HG03139 (cell line): ENCODE results near the gene HBG2.

Source experiments
- ATAC-seq: cut with Tn5 transposase; IDR thresholded peaks from one replicate; pipeline ENCODE4 v1.9.1; 2021; ENCODE audit not compliant: unreplicated experiment

HBG2 gene

GRCh38 chr11:5231111-5231510 is 23.5 kb downstream of the HBG2 start:
- no peak for ATAC-seq

GRCh38 chr11:5230266-5230665 is 24.3 kb downstream of the HBG2 start:
- ATAC-seq: no peak

- ATAC-seq: no peak
Measured at GRCh38 chr11:5229796-5230195, 24.8 kb downstream of the HBG2 start.

- ATAC-seq: no peak
Measured at GRCh38 chr11:5229356-5229755, 25.2 kb downstream of the HBG2 start.

- no peak for ATAC-seq
Measured at GRCh38 chr11:5228124-5228523, 26.5 kb downstream of the HBG2 start.

GRCh38 chr11:5227681-5228080 is 26.9 kb downstream of the HBG2 start:
- no peak for ATAC-seq

GRCh38 chr11:5226732-5227310 is 27.8 kb downstream of the HBG2 start, which contains the start of gene HBB:
Gene HBB (minus strand): TSS chr11:5227071. CDS start chr11:5227021, 50 bp downstream.
- ATAC-seq: no peak

- no peak for ATAC-seq
Measured at GRCh38 chr11:5225480-5225871, 29.1 kb downstream of the HBG2 start.

- no peak for ATAC-seq
Measured at GRCh38 chr11:5224538-5225479, 29.8 kb downstream of the HBG2 start.

- ATAC-seq: no peak
Measured at GRCh38 chr11:5223686-5224085, 30.9 kb downstream of the HBG2 start.

- no peak for ATAC-seq
Measured at GRCh38 chr11:5223146-5223545, 31.4 kb downstream of the HBG2 start.

- no peak for ATAC-seq
Measured at GRCh38 chr11:5210376-5210885, 44.1 kb downstream of the HBG2 start.

- peak; percentile 82 for ATAC-seq
Measured at GRCh38 chr11:5204787-5205186, 49.8 kb downstream of the HBG2 start.

- ATAC-seq: no peak
Measured at GRCh38 chr11:5203366-5203765, 51.2 kb downstream of the HBG2 start.
